Hepatic stellate cell (primary cell): ENCODE data around the gene ITGB5.
"Not testable (repeated sequence)": the region's sequence is repeated elsewhere in the genome, so short reads cannot be mapped to it uniquely, and the experiment has no call there.

Source experiments
- DNase-seq: peaks from one replicate; pipeline ENCODE4 v3.0.0; 2011; ENCODE audit warnings: low spot score

Gene ITGB5

DNA sequence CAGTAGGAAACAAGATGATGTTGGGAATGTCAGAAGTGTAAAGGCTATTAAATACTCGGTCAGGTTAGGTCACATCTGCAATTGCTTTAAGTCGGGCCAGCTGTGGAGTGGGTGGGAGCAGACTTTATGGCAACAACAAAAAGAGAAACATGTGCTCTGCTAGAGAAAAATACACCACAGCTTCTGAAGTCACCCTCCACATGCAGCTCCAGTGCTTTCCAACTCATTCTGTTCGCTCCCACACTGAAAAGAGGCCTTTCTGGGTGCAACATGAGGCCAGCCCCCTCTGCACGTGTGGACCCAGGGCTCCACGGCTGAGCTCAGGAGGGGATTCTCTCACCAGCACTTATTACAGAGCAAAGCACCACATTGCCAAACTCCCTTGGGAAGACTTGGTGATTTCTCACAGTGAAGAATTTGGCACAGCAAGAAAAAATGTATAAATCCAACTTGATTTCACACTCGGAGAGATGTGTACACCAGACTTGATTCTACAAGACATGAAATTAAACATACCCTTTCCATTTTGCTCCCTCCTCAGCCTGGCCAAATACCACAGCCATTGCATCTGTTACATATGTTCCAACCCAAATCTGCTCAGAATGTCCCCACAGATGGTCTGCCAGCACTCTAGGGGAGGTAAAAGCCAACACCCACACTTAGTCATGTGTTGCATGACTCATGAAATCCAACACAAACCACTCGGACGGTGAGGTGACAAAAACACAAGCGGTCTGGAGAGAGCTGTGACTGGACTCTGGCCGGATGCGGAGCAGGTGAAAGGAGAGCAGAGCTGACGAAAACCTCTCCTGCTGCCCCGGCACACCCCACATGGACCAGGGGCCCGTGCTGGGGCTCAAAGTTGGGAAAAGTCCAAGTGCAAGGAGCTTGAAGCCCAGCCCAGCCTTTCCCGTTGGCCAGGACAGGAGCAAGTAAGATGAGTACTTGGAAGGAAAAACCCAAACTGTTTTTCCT lies 74.6 kb downstream of the ITGB5 start:
- DNase-seq = peak; percentile 89

DNA sequence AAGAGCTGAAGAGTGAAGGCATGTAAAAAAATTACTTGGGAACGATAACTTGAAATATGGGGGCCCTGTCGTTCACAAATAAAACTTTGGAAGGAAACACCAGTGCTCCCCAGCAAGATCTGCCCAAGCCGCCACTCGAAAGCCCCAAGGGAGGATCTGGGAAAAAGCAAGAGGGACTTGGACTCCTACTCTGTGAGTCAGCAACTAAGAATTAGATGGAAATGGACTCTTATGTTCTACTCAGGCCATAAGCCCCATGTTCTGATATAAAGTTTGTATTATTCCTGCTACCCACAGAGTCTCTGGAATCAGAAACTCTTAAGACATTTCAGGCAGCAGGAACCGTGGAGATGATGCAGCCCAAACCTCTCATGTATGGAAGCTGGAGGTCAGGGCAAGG lies 75.7 kb downstream of the ITGB5 start:
- DNase-seq = peak; percentile 92

DNA sequence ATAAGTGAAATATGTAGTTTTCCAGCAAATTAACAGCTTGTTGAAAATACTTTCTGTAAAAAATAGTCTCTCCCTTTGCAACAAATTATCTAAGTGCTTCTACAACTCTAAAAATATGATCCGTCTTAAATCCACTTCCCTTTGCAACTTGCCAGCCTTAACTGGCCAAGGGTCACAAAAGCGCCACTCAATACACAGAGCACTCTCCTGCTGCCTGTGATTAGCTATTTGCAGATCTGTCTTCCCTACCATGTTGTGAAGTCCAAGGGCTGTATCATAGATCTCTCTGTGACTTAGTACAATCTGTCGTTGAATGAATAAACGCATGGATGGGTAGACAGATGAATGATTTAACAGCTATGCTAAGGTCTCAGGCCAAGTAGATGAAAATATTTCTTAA lies 76.2 kb downstream of the ITGB5 start:
- DNase-seq = no peak

- DNase-seq = no peak
These were observed 78.1 kb downstream of the ITGB5 start for GRCh38 chr3:124809039-124809438.

DNA sequence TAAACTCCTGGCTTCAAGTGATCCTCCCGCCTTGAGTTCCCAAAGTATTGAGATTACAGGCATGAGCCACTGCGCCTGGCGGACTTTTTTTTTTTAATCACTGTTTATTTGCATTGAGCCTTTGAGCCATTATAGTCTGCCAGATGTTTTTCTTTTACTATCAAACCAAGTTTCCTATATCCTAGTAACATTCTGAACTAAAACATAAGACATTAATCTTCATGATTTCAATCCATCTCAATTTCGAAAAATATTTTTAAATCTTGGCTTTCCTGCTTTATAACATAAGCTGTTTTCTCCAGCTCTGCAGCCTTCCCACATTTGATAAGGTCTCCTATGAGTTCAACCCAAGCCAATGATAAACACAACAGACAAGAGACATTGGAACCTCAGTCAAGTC lies 81.5 kb downstream of the ITGB5 start:
- DNase-seq = no peak

DNA sequence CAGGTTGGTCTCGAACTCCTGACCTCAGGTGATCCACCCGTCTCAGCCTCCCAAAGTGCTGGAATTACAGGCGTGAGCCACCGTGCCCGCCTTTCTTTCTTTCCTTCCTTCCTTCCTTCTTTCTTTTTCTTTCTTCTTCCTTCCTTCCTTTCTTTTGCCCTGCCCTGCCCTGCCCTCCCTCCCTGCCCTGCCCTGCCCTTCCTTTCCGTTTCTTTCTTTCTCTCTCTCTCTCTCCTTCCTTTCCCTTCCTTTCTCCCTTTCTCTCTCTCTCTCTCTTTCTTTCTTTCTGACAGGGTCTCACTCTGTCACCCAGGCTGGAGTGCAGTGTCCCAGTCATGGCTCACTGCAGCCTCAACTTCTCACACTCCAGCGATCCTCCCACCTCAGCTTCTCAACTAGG lies 82.3 kb downstream of the ITGB5 start:
- DNase-seq = no peak

DNA sequence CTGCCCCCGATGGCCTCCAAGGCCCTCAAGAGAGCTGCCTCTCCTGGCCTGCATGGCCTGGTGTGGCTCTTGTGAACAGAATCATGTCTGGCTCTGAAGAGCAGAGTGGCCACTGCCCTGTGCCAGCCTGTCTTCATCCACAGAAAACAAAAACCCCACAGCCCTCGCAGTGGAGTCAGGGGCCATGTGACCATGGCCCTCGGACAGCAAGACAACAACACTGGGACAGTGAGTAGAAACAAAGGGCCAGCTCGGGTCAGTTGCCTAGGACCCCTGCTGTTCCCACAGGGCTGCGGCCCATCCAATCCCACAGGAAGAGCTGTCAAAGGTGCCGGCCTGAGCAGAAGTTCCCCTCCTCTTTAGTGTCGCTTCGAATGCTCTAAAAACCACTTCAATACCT lies 84.5 kb downstream of the ITGB5 start:
- DNase-seq = no peak

DNA sequence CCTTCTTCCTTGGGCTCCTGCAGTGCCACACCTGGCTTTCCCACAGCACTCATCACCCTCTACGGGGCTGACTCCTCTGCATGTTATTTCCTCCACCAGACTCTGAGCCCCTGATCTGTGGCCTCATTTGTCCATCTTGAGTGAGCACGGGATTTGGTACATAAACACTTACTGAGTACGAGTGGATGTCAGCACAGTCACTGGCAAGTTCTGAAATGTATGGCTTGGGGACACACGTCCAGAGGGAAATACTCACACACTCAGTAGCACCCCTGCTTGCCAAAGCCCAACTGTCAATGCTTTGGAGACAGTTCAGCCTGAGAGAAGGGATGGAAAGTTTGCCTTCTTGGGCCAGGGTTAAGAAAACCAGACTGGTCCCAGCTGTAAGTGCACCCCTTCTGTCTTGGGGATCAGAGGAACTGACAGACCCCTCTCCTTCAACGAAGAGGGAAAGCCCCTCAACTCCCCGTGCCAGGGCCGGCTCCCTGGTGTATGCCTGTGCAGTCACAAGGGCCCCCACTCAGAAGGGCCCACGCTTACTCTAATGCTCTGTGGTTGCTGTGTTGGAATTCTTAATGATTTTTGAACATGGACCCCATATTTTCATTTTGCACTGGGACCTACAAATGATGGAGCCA lies 85.0 kb downstream of the ITGB5 start:
- no peak for DNase-seq

- peak; percentile 63 for DNase-seq
These were observed 86.5 kb downstream of the ITGB5 start for GRCh38 chr3:124800511-124801258.

DNA sequence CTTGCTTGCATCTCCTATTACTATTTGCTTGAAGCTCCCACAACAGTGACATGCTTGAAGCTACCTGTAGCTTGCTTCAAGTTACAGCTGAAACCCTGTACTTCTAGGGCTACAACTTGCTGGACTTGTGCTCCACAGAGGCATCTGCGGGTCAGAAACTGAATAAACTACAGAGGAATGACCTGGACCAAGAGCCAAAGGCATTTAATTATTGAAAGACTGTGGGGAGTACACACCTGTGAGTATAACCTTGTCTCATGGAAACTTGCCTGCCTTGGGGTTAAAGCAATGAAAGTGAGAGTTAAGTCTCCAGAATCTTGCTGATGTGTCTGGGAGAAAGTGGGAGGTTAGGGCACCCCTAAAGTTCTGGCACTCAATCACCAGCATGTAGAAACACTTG lies 87.1 kb downstream of the ITGB5 start:
- DNase-seq = no peak

- no peak for DNase-seq
These were observed 87.5 kb downstream of the ITGB5 start for GRCh38 chr3:124799676-124800075.

- no peak for DNase-seq
These were observed 89.7 kb downstream of the ITGB5 start for GRCh38 chr3:124797426-124797945.

DNA sequence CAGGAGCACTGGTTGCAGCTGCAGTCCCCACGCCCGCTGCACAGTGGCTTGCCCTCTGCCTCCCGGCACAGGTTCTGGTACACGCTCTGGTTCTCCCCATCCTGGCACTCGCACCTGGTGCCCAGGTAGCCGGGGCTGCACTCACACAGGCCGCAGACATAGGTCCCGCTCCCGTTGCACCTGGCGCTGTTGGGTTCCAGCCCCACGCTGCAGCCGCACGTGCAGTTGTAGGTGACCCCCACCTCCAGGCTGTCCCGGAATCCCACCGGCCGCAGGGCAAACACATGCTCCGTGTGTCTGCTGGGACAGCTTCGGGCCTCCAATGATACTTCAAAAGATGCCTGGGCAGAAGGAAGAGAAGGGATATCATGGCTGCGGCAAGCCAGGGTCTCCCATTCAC lies 90.7 kb downstream of the ITGB5 start:
- no peak for DNase-seq

GRCh38 chr3:124793054-124793739 lies 94.0 kb downstream of the ITGB5 start:
- DNase-seq = no peak

GRCh38 chr3:124792341-124793040 lies 94.7 kb downstream of the ITGB5 start:
- no peak for DNase-seq

- no peak for DNase-seq
These were observed 95.5 kb downstream of the ITGB5 start for GRCh38 chr3:124791639-124792151.

DNA sequence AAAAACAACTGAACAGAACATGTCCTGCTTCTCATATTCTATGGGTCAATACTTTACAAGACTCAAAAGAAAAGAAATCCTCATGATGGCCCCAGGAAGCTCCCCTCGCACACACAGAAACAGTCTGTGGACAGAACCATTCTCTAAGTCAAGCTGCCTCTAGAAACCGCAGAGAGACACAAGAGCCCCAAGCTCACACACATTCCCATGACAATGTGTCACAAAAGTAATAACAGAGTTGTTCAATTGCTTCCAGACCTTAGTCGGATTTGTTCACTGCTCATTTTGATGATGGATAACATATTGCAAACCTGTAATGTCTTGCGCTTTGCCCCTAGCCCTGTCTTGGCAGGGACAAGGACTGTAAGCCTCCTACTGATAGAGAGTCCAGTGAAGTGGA lies 96.0 kb downstream of the ITGB5 start:
- no peak for DNase-seq

GRCh38 chr3:124789103-124789502 lies 98.1 kb downstream of the ITGB5 start:
- not testable (repeated sequence) for DNase-seq

DNA sequence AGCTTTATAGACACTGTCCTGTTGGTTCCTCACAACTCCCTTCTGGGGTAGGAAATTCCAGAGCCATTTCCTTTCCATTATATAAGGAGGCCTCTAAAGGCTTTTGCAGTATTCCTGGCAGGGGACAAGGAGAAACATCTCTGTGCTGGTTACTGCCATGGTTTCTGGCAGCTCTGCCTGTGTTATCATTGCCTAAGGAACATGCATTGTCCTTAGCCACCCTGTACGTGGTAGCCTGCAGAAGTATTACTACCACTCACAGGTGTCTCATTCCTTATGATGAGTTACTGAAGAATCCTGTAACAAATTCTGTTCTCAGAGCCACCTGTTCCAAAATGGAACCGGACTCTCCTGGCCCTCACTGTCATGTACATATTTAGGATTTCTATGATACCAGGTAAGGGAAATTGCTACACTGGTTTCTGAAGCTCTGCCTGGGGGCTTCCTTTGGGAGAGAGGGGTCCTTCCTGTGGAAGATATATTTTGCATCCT lies 98.9 kb downstream of the ITGB5 start:
- DNase-seq = no peak

GRCh38 chr3:124787476-124788195 lies 99.5 kb downstream of the ITGB5 start:
- no peak for DNase-seq
